ENCODE results near the gene AGFG1.
"Not testable (repeated sequence)": the region's sequence is repeated elsewhere in the genome, so short reads cannot be mapped to it uniquely, and the experiment has no call there.

AGFG1 gene

DNA sequence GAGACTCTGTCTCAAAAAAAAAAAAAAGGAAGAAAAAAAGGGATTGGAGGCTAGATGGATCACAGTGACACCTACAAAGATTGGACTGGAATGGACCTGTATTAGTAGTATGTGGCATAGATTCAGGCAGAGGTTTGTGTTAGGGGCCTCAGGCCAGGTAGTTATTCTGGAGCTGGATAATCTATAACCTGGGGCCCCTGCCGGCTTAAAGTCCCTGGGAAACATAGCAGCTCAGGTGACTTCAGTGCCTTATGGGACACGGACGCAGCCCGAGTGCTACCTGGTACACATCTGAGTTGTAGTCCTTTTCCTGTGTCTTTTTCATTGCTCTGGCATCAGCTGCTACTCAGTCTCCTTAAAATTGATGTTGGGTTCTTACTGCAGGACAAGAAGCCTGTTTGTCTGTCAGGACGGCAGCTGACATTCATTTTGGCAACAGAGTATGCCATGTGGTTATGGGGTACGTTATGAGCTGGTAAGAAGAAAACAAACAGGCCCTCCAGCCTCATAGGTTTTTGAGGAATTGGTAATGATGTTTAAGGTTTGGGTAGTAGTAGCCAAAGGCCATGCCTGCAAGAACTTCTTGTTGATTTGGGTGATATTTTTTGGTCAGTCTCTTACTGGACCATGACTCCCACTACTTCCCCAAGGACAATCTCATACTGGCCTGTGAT is 27.8 kb downstream of the AGFG1 start:
- no peak for DNase-seq (ENCODE audit: low read depth)

DNA sequence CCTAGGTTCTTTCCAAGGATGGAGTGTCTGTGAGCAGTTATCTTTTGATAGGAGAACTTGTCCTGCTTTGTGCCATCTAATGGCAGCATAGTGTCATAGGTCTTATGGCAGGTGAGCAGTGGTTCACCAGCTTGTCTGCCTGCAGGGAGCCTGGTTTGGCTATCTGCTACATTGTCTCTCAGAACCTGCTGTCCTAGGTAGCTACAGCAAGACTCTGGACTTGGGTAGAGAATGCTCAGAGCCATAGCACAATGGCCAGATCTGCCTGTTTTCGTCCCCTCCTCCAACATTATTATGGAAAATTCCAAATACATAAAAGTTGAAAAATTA is 28.3 kb downstream of the AGFG1 start:
- no peak for DNase-seq (ENCODE audit: low read depth)

DNA sequence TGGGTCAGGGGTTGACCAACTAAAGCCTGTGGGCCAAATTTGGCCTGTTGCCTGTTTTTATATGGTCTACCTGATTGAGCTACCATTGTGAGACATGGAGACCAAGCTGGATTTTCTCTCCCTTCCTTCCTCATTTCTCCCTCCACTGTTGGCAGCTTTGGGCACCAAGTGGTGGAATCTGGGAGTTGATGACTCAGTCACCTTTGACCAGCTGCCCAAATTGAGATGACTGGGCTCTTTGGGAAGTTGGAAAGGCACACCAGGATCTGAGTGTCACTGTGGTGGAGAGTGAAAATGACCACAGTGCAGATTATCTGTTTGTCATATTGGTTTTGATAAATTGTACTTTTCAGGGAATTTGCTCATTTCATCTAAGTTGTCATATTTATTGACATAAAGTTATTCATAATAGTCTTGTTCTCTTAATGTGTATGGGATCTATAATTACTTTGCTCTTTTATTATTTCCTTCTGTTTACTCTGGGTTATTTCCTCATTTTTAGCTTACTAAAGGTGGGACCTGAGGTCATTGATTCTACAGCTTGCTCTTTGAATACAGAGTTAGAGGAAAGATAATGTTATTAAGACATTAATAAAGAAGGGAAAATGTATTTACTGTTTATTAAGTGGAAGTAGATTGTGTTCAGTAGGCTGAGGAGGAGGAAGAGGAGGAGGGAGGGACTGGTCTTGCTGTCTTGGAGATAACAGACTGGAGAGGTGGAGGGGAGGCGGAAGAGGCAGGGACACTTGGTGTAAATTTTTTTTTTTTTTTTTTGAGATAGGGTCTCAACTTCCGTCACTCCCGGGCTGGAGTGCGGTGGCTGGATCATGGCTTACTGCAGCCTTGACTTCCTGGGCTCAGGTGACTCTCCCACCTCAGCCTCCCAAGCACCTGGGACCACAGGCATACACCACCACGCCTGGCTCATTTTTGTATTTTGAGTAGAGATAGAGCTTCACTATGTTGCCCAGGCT is 31.8 kb downstream of the AGFG1 start:
- DNase-seq (ENCODE audit: low read depth), result no peak

DNA sequence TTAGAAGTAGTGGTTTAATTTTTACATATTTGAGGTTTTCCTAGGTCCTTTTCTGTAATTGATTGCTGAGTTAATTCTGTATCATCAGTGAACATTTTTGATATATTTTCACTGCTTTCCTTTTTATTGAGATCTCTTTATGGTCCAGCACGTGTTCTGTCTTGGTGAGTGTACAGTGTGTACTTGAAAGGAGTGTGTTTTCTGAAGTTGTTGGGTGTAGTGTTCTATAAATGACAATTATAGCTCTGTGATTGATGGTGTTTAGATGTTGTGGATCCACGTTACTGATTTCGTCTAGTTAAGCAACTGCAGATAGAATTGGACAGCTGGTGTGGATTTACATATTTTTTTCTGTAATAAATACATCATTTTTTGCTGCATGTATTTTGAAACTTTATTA is 32.7 kb downstream of the AGFG1 start:
- no peak for DNase-seq (ENCODE audit: low read depth)

DNA sequence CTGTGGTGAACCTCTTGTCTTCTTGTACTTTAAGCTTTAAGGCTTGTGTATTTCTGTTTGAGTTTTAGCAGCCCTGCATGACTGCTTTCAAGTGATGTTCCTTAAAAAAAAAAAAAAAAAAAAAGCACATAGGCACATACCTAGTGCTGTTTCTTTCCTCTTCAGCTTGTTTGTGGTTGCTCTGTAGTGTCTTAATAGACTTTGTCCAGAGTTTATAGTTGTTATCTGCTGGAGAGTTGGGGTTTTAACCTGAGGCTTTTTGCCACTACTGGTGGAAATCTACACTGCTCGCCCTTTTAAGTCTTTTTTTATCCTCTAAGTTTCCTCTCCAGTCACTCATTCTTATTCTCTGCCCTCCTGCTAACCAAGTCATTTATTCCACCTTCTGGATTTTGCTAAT is 34.5 kb downstream of the AGFG1 start:
- no peak for DNase-seq (ENCODE audit: low read depth)

DNA sequence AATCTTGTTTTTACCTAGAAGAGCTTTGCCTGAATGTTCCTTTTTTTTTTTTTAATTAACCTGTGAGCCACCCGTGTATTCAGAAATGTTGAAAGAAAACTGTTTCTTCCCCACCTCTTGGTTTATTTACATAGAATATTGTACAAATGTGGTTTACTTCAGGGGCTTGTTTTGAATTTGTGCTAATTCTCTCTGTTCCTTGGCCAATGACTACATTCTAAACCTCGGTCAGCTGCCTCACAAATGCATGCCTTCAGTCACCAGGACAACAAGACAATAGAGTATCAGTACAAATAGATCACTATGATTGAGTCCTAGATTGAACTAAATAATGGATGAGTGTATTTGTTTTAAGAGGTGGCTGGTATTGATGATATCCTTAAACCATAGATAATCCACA is 36.0 kb downstream of the AGFG1 start:
- no peak for DNase-seq (ENCODE audit: low read depth)

DNA sequence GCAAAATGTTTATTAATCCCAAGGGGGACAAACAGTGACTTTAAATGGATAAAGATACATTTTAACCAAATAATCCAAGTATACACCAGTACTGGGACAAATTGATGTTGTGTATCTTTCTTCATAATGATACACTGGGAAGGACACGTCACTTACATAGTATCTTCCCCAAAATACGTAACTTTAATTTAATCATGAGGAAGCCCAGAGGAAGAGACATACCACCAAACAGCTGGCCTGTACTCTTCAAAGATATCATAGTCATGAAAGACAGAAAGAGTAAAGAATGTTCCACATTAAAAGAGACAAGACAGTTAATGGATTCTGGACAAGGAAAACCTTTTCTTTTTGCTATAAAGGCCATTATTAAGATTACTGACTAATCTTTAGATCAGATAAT is 37.1 kb downstream of the AGFG1 start:
- DNase-seq (ENCODE audit: low read depth), result no peak

DNA sequence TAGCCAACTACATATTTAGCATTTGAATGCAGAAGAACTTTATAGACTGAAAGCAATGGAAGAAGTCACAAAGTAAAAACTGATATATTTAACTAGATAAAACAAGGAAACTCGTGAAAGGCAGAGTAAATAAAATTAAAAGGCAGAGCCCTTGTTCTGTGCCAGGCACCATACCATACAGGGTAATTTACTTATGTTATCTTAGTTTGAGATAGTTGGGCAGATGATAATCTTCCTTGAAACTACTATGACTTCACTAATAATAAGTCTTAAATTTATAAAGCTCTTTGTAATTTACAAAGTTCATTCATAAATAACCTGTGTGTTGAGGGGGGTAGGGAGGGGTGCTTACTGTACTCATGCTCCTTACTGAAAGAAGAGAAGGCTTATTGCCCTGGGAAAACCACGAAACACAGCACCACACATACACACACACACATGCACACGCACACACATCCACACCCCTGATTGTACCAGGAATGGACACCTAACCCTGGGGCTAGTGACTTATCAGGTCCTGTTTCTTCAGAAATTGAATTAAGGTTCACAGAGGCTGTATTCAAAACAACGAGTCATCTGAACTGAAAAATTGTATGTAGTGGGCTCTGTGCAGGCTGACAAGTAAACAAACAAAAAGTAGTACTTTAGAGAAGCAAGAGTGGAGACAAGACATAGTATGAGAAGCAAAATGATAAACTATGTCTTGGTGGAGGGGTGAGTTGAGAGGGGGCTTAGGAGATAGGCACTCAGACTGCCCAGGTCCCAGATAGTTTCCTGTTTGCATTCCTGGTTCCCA is 38.1 kb downstream of the AGFG1 start:
- no peak for DNase-seq (ENCODE audit: low read depth)

DNA sequence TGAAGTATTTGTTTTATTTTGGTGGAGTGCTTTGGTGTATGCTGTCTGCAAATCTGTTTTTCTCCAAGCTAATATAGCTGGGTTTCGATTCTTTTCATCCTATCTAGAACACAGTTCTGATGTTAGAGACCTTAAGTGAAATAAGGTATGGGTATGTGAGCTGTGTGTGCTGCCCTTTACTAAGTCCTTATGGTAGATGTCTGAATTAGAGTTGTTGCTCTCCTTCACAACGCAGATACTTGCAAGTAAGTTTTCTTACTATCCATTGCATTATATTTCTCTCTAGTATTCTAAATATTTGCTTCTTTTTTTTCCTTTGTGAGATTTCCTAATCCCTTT is 38.6 kb downstream of the AGFG1 start:
- no peak for DNase-seq (ENCODE audit: low read depth)

DNA sequence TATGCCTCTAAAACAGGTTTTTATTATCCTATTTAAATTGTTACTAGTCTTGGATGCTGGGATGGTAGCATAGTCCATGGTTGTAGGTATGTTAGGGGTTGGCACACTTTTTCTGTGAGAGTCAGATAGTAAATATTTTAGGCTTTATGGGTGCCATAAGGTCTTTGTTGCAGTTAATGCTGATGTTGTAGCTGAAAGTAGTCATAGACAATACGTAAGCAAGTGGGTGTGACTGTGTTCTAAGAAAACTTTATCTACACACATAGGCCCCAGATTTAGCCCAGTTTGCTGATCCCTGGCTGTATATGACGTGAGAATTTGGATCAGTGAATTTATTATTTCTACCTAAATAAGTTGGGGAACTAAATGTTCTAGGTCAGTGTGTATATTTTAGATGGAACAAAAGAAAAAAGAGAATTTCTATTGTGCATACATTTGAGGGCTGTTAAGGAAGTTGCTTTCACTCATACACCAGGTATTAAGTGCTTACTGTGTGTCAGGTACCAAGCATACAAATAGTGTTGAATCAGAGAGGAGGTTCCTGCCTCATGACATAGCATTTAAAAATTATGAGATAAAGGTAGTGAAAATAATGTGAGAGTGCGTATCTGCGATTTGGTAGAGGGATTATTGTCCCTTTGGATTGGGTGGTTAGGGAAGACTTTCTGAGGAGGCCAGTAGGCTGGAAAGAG is 39.4 kb downstream of the AGFG1 start:
- DNase-seq (ENCODE audit: low read depth), result no peak

DNA sequence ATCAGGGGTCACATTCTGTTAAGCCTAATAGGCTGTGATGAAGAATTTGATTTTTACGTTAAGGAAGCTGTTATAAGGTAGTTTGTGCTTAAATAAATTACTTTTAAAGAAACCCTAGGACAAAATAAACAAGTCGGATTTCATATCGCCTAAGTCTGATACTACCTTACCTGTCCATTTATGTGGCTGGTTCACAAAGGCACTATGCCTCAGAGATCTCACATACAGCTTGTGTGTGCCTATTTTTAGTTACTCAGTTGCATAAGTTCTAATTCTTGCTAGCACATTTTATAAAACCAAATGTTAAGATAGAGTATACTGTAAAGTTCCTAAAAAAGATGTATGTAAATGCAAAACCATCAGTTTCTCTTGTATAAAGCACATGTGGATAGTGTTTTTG is 40.0 kb downstream of the AGFG1 start:
- no peak for DNase-seq (ENCODE audit: low read depth)

DNA sequence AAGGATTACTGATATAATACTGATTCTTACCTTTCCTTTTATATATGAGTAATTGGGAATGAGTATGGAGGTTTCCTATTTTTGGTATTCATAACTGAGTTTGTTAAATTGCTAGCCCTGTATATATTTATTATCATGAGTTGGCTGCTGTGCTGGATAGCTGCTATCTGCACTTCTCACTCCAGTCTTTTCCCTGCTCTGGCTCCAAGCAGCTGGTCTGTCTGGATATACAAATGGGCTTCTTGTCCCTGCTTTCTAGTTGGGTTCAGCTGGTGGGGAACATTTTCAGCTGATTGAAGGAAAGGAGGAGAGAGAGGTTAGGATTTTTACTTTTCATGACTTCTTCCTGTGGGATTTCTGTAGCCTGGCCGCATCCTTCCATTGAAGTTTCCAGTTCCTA is 41.2 kb downstream of the AGFG1 start:
- DNase-seq (ENCODE audit: low read depth), result no peak

DNA sequence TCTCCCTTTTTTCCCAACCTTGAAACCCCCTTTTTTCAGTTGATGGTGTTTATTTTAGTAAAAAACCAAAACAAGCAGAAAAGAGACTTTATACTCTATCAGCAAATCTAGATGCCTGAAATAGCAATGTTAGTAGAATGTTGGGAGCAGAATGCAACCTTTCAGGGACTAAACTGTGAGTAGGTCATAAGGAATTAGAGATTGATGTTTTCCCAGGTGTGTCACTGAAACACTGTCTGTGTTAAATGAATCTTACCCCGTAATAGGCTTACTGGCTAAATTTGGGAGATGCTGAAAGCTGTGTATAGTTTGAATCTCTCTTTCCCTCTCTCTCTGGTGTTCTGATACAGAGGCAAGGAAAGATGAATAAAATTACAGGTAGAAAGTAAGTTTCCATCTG is 43.8 kb downstream of the AGFG1 start:
- DNase-seq (ENCODE audit: low read depth), result no peak

DNA sequence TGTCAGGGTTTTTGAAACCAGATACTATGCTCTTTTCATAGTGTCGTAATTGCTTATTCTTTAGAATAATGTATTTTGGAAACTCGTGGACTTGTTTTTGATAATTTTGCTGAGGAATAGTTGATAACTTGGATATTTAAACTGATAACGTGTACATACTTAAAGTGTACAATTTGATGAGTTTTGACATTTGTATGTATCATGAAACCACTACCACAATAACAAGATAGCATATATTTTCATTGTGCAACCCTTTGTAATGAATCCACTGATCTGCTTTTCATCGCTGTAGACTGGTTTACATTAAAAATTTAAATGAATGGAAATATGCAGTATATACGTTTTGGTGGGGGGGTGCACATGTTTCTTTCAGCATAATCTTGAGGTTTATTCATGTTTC is 45.8 kb downstream of the AGFG1 start:
- DNase-seq (ENCODE audit: low read depth), result no peak

DNA sequence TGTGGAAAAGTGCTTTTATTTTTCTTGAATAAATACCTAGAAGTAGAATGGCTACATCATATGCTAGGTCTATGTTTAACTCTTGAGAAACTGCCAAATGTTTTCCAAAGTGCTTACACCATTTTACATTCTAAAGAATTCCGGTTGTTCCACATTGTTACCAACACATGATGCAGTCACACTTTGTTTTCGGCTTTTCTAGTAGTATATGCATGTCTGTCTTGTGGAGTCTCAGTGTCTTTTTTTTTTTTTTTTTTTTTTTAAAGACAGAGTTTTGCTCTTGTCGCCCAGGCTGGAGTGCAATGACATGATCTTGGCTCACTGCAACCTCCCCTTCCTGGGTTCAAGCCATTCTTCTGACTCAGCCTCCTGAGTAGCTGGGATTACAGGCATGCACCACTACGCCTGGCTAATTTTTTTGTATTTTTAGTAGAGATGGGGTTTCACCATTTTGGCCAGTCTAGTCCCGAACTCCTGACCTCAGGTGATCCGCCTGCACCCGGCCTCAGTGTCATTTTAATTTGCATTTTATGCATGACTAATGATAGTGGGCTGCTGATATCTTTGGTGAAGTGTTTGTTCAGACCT is 46.4 kb downstream of the AGFG1 start:
- DNase-seq (ENCODE audit: low read depth), result not testable (repeated sequence)

DNA sequence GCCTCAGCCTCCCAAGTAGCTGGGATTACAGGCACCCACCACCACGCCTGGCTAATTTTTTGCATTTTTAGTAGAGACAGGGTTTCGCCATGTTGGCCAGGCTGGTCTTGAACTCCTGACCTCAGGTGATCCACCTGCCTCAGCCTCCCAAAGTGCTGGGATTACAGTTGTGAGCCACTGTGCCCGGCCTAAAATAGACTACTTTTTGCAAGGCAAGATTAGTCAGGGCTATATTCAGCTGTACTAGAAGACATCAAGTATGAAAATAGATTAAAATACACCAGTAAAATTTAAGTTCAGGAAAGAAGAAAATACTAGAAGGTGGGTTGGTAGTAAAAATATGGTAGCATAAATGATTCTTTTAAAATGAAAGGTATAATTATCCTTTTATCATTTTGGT is 49.2 kb downstream of the AGFG1 start:
- not testable (repeated sequence) for DNase-seq (ENCODE audit: low read depth)

DNA sequence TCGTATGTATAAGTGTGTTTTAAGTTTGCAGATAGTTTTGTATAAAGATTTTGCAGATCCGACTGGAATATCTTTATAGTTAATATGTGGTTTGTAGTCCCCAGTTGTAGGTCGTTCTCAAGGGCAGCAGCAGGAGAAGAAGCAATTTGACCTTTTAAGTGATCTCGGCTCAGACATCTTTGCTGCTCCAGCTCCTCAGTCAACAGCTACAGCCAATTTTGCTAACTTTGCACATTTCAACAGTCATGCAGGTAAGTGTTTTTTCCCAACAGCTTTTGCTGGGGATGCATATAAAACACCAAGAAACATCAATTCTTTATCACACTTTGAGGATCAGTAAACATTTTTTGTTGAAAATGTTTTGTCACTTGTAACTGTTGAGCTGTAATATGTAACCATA is 52.7 kb downstream of the AGFG1 start:
- no peak for DNase-seq (ENCODE audit: low read depth)

DNA sequence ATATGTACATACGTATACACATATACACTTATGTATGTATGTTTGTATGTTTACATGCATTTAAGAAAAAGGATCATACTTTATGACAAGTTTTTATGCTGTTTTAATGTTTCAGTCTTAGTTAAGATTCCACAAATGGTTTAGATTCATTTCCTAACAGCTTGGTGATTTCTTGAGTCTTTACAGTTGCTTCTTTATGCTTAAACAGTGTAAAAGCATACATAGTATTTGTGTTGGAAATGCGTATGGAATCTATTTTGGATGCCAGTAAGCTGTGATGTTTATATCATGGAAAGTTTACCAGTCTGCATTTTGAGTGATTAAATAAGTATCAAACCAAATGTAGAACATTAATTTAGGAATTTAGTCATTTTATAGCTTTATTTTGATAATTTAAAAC is 55.4 kb downstream of the AGFG1 start:
- DNase-seq (ENCODE audit: low read depth), result no peak

DNA sequence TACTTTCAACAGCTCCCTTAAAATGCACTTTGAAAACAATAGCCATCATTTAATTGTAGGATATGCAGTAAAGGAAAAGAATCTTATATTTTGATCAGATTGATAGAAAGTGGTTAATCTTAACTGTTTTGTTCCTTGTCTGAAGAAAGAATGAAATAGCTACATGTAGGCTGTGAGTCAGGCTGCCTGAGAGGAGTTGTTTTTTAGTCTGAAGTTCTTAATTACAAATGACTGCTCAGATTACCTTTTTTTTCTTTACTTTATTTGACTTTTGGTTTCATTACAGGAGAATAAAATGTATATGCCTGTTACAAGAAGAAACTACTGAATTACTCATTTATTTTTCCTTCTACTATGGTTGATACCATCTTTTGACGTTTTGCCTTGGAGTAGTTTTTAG is 56.8 kb downstream of the AGFG1 start:
- DNase-seq (ENCODE audit: low read depth), result no peak

DNA sequence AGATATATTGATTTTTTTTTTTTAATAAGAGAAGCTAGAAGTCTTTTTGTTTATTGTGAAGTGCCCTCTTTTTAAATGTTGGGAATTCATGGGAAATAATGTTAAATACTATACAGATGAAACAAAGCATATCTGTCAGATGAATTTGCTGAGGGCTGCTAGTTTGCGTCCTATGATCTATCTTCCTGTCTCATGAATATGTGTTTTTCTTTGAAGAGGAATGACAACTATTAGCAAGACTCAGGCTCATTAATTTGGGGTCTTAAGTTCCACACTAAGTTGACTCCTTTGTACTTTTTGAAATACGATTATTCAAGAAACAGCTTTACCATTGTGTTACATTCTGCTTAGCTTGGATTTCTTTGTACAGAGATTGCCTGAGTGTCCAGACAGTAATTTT is 57.9 kb downstream of the AGFG1 start:
- no peak for DNase-seq (ENCODE audit: low read depth)

DNA sequence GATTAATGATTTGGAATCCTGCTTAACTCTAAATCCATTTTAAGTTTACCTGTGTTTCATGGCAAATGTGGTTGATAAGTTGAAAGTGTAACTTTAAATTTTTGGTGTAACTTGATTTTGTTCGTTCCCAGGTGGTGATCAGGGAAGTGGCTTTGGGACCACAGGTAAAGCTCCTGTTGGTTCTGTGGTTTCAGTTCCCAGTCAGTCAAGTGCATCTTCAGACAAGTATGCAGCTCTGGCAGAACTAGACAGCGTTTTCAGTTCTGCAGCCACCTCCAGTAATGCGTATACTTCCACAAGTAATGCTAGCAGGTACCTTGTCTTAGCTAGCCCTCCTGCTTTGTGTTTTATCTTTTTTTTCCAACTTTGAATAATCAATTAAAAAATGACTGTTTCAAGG is 62.8 kb downstream of the AGFG1 start:
- DNase-seq (ENCODE audit: low read depth), result no peak

DNA sequence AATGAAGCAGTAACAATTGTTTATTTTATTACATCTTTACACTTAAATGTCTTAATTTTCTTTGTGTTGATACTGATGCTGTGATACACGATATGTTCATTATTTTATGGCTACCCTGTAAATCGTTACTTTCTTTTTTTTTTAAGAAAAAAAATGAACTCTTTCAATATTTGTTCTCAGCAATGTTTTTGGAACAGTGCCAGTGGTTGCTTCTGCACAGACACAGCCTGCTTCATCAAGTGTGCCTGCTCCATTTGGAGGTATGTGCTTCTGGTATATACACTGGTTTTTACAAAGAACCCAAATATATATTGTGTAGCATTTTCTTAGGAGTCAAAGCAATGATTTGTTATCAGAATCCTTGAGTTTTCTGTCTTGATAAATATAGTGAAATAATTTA is 64.5 kb downstream of the AGFG1 start:
- DNase-seq (ENCODE audit: low read depth), result no peak
